SK-N-SH treated with all-trans-retinoic acid at 6 μM for 48 hours (cell line): ENCODE results near the gene MED27.

ENCODE experiments used
- ARNTL ChIP-seq: fragments of 450-650 bp; formaldehyde crosslinking; IDR thresholded peaks from 2 replicates; pipeline ENCODE4 v1.5.0; 2020; ENCODE audit warnings: low read depth, mild to moderate bottlenecking, moderate library complexity, borderline replicate concordance
- CREB5 ChIP-seq: fragments of 250-450 bp; sonication (Bioruptor Pico); IDR thresholded peaks from 2 replicates; pipeline ENCODE4 v1.5.1; 2020; ENCODE audit warnings: low read depth, mild to moderate bottlenecking, moderate library complexity
- CSDC2 ChIP-seq: fragments of 250-450 bp; sonication (Bioruptor Pico); IDR thresholded peaks from 2 replicates; pipeline ENCODE4 v1.5.0; 2020; ENCODE audit warnings: mild to moderate bottlenecking, moderate library complexity
- GLIS3 ChIP-seq: fragments of 250-450 bp; sonication (Bioruptor Pico); IDR thresholded peaks from 2 replicates; pipeline ENCODE4 v1.5.0; 2020; ENCODE audit warnings: mild to moderate bottlenecking, moderate library complexity
- OSR1 ChIP-seq: fragments of 250-450 bp; sonication (Bioruptor Pico); IDR thresholded peaks from 2 replicates; pipeline ENCODE4 v1.8.0; 2022; ENCODE audit warnings: moderate library complexity, mild to moderate bottlenecking, inconsistent platforms
- PATZ1 ChIP-seq: fragments of 250-450 bp; sonication (Bioruptor Pico); IDR thresholded peaks from 2 replicates; pipeline ENCODE4 v1.8.0; 2020; ENCODE audit warnings: mild to moderate bottlenecking, moderate library complexity, borderline replicate concordance
- POU6F1 ChIP-seq: fragments of 250-450 bp; sonication (Bioruptor Pico); IDR thresholded peaks from 2 replicates; pipeline ENCODE4 v1.8.0; 2021; ENCODE audit warnings: low read depth, mild to moderate bottlenecking, moderate library complexity, borderline replicate concordance
- PPARA ChIP-seq: fragments of 250-450 bp; sonication (Bioruptor Pico); IDR thresholded peaks from 2 replicates; pipeline ENCODE4 v1.5.0; 2020; ENCODE audit warnings: mild to moderate bottlenecking, borderline replicate concordance
- RARB ChIP-seq: fragments of 250-450 bp; sonication (Bioruptor Pico); IDR thresholded peaks from 2 replicates; pipeline ENCODE4 v1.8.0; 2021; ENCODE audit warnings: mild to moderate bottlenecking, moderate library complexity
- SNAI2 ChIP-seq: fragments of 250-450 bp; sonication (Bioruptor Pico); IDR thresholded peaks from 2 replicates; pipeline ENCODE4 v1.5.0; 2020; ENCODE audit warnings: mild to moderate bottlenecking, moderate library complexity
- TOX ChIP-seq: fragments of 250-450 bp; sonication (Bioruptor Pico); IDR thresholded peaks from 2 replicates; pipeline ENCODE4 v1.8.0; 2021; ENCODE audit warnings: mild to moderate bottlenecking, moderate library complexity, borderline replicate concordance
- TSHZ2 ChIP-seq: fragments of 250-450 bp; sonication (Bioruptor Pico); IDR thresholded peaks from 2 replicates; pipeline ENCODE4 v1.5.0; 2020; ENCODE audit warnings: mild to moderate bottlenecking, moderate library complexity
- ZFP3 ChIP-seq: fragments of 250-450 bp; sonication (Bioruptor Pico); IDR thresholded peaks from 2 replicates; pipeline ENCODE4 v1.5.0; 2020; ENCODE audit warnings: mild to moderate bottlenecking, moderate library complexity
- ZFP30 ChIP-seq: fragments of 450-650 bp; formaldehyde crosslinking; IDR thresholded peaks from 2 replicates; pipeline ENCODE4 v1.5.0; 2022; ENCODE audit warnings: mild to moderate bottlenecking, moderate library complexity

GRCh38 chr9:131951905-131952304 is 127.8 kb downstream of the MED27 start:
- TF ChIP-seq ZFP3 (CRISPR knock-in tag) (no peak), CSDC2 (CRISPR knock-in tag) (no peak), RARB (CRISPR knock-in tag) (no peak), POU6F1 (no peak), PPARA (CRISPR knock-in tag) (no peak), GLIS3 (CRISPR knock-in tag) (no peak), CREB5 (CRISPR knock-in tag) (no peak), TSHZ2 (CRISPR knock-in tag) (0 out of 2 replicates have a peak, but pooled peaks have one; percentile 26), OSR1 (no peak), PATZ1 (CRISPR knock-in tag) (no peak), ARNTL (CRISPR knock-in tag) (no peak), TOX (no peak), ZFP30 (no peak), SNAI2 (no peak)
